ENCODE results near the gene FGD2.
"Not testable (repeated sequence)": the region's sequence is repeated elsewhere in the genome, so short reads cannot be mapped to it uniquely, and the experiment has no call there.

Gene FGD2

DNA sequence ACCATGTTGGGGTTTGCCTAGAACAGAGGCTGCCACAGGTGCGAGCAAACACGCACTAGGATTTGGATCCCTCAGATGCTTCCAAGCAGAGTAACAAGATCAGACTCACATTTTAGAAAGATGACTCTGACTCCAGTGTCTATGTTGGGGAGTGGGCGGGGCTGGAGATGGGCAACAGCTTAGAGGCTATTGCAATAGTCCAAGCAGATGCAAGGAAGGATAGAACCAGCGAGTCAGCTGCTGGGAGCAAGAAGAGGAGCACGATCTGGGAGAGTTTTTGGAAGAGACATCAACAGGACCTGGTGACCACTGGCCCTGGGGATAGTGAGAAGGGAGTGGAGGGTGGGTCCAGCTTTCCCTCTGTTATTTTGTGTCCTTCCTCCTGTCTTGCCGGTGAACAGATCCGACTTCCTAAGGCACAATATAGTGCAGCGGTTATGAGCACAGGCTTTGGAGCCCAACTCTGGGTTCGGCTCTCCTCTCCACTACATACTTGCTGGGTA is 52.7 kb downstream of the FGD2 start:
- Histone ChIP-seq H3F3A (ENCODE audit: insufficient read depth) (no peaks in the 10 kb centered on the region), H3K9ac (ENCODE audit: low read length) (no peak overlapping the region), H2AFZ (ENCODE audit: low read depth, low read length, severe bottlenecking) (no peak overlapping the region), H3K27me3 (ENCODE audit: low read length) (no peaks in the 10 kb centered on the region), H3K79me2 (ENCODE audit: insufficient read depth, low read length) (no peaks in the 10 kb centered on the region), H3K36me3 (ENCODE audit: low read length) (no peaks in the 10 kb centered on the region), H3K9me2 (replicated peaks; ENCODE audit: insufficient read depth, low read length) (no peaks in the 10 kb centered on the region), H3K9me3 (ENCODE audit: insufficient read depth, low read length) (no peaks in the 10 kb centered on the region), H3K4me2 (ENCODE audit: low read depth, low read length, poor library complexity, severe bottlenecking) (no peak overlapping the region), H4K20me1 (ENCODE audit: low read depth, low read length) (no peaks in the 10 kb centered on the region), H3K27ac (ENCODE audit: low read depth, low read length) (no peak overlapping the region), H3K4me3 (ENCODE audit: insufficient read depth, low read length, poor library complexity, severe bottlenecking) (no peak overlapping the region)
- TF ChIP-seq, protein P1, sequence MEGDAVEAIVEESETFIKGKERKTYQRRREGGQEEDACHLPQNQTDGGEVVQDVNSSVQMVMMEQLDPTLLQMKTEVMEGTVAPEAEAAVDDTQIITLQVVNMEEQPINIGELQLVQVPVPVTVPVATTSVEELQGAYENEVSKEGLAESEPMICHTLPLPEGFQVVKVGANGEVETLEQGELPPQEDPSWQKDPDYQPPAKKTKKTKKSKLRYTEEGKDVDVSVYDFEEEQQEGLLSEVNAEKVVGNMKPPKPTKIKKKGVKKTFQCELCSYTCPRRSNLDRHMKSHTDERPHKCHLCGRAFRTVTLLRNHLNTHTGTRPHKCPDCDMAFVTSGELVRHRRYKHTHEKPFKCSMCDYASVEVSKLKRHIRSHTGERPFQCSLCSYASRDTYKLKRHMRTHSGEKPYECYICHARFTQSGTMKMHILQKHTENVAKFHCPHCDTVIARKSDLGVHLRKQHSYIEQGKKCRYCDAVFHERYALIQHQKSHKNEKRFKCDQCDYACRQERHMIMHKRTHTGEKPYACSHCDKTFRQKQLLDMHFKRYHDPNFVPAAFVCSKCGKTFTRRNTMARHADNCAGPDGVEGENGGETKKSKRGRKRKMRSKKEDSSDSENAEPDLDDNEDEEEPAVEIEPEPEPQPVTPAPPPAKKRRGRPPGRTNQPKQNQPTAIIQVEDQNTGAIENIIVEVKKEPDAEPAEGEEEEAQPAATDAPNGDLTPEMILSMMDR (IDR thresholded peaks at IDR 0.05; ENCODE audit: insufficient read depth, low read length, poor library complexity, severe bottlenecking) = no peak
- no peak for TF ChIP-seq EZH2phosphoT487 (conservative IDR thresholded peaks at IDR 0.05; ENCODE audit: low read length)

- H3F3A ChIP-seq (ENCODE audit: insufficient read depth); H3K36me3 ChIP-seq (ENCODE audit: low read length); H3K27me3 ChIP-seq (ENCODE audit: low read length); H3K4me2 ChIP-seq (ENCODE audit: low read depth, low read length, poor library complexity, severe bottlenecking); H4K20me1 ChIP-seq (ENCODE audit: low read depth, low read length); H2AFZ ChIP-seq (ENCODE audit: low read depth, low read length, severe bottlenecking); H3K4me3 ChIP-seq (ENCODE audit: insufficient read depth, low read length, poor library complexity, severe bottlenecking); H3K9me2 ChIP-seq (replicated peaks; ENCODE audit: insufficient read depth, low read length); H3K9ac ChIP-seq (ENCODE audit: low read length); H3K9me3 ChIP-seq (ENCODE audit: insufficient read depth, low read length); H3K27ac ChIP-seq (ENCODE audit: low read depth, low read length); H3K79me2 ChIP-seq (ENCODE audit: insufficient read depth, low read length): not testable (repeated sequence)
Observed at GRCh38 chr6:37058984-37059343, 53.5 kb downstream of the FGD2 start.

- no peak for TF ChIP-seq EZH2phosphoT487 (conservative IDR thresholded peaks at IDR 0.05; ENCODE audit: low read length)
- TF ChIP-seq, protein P1 (IDR thresholded peaks at IDR 0.05; ENCODE audit: insufficient read depth, low read length, poor library complexity, severe bottlenecking) = no peak
- Histone ChIP-seq H3K4me3 (ENCODE audit: insufficient read depth, low read length, poor library complexity, severe bottlenecking) (no peak overlapping the region), H3K4me2 (ENCODE audit: low read depth, low read length, poor library complexity, severe bottlenecking) (no peak overlapping the region), H3K9ac (ENCODE audit: low read length) (no peak overlapping the region), H4K20me1 (ENCODE audit: low read depth, low read length) (no peaks in the 10 kb centered on the region), H2AFZ (ENCODE audit: low read depth, low read length, severe bottlenecking) (no peak overlapping the region), H3K36me3 (ENCODE audit: low read length) (no peaks in the 10 kb centered on the region), H3K9me3 (ENCODE audit: insufficient read depth, low read length) (no peaks in the 10 kb centered on the region), H3K9me2 (replicated peaks; ENCODE audit: insufficient read depth, low read length) (no peaks in the 10 kb centered on the region), H3K27me3 (ENCODE audit: low read length) (no peaks in the 10 kb centered on the region), H3K27ac (ENCODE audit: low read depth, low read length) (no peak overlapping the region), H3F3A (ENCODE audit: insufficient read depth) (no peaks in the 10 kb centered on the region; the same call in 1 of the 2 replicates), H3K79me2 (ENCODE audit: insufficient read depth, low read length) (no peaks in the 10 kb centered on the region)
Observed at GRCh38 chr6:37059344-37060194, 54.1 kb downstream of the FGD2 start.

- no peaks in the 10 kb centered on the region for H3K36me3 ChIP-seq (ENCODE audit: low read length)
- no peaks in the 10 kb centered on the region for H3K79me2 ChIP-seq (ENCODE audit: insufficient read depth, low read length)
- no peak overlapping the region for H2AFZ ChIP-seq (ENCODE audit: low read depth, low read length, severe bottlenecking)
- H4K20me1 ChIP-seq (ENCODE audit: low read depth, low read length) = no peaks in the 10 kb centered on the region
- H3K27ac ChIP-seq (ENCODE audit: low read depth, low read length) = no peak overlapping the region
- H3K4me2 ChIP-seq (ENCODE audit: low read depth, low read length, poor library complexity, severe bottlenecking) = no peak overlapping the region
- TF ChIP-seq, protein P1 (IDR thresholded peaks at IDR 0.05; ENCODE audit: insufficient read depth, low read length, poor library complexity, severe bottlenecking) = no peak
- TF ChIP-seq EZH2phosphoT487 (conservative IDR thresholded peaks at IDR 0.05; ENCODE audit: low read length) = no peak
- no peaks in the 10 kb centered on the region for H3K9me2 ChIP-seq (replicated peaks; ENCODE audit: insufficient read depth, low read length)
- no peak overlapping the region for H3K9ac ChIP-seq (ENCODE audit: low read length)
- no peaks in the 10 kb centered on the region for H3K9me3 ChIP-seq (ENCODE audit: insufficient read depth, low read length)
- H3K27me3 ChIP-seq (ENCODE audit: low read length) = no peaks in the 10 kb centered on the region
- H3F3A ChIP-seq (ENCODE audit: insufficient read depth) = no peaks in the 10 kb centered on the region; the same call in 1 of the 2 replicates
- no peak overlapping the region for H3K4me3 ChIP-seq (ENCODE audit: insufficient read depth, low read length, poor library complexity, severe bottlenecking)
Observed at GRCh38 chr6:37060195-37060559, 54.7 kb downstream of the FGD2 start.
